PC-9 (cell line): ENCODE data around the gene BBX. TPM values are rescaled to one million over a fixed set of nuclear protein-coding genes. Genes with fewer than 3 reads are reported as not detected.

Experiments used
- BruUV-seq: library from RNA; stranded (reverse); fragments of 400-500 nt; replicated peaks from 2 replicates; lab custom pipeline; 2021; lab: Mats Ljungman, UMichigan
- CTCF ChIA-PET: fragments of 300-600 bp; sonication (Branson Sonifier 250); formaldehyde crosslinking; loops from one replicate; lab custom pipeline; 2022; ENCODE audit warnings: antibody characterized with exemption; lab: Charles Lee
- POLR2A ChIA-PET: fragments of 300-600 bp; sonication (Branson Sonifier 250); formaldehyde crosslinking; loops from one replicate; lab custom pipeline; 2022; ENCODE audit warnings: antibody characterized with exemption; ENCODE audit not compliant: unreplicated experiment; lab: Charles Lee
- DNase-seq, 2 experiments: peaks; one replicate each; pipeline versions ENCODE4 v3.0.0 to v3.0.0-alpha.2; 2015 to 2022; ENCODE audit warnings: mixed read lengths in 1 of 2
- H2AFZ ChIP-seq: fragments of 200-600 bp; sonication (generic); 2 replicates; pipeline ENCODE4 v1.8.1; 2017; ENCODE audit warnings: antibody characterized with exemption
- H3F3A ChIP-seq: fragments of 200-600 bp; sonication (generic); 2 replicates; pipeline ENCODE4 v1.8.1; 2017; ENCODE audit warnings: antibody characterized with exemption, mild to moderate bottlenecking, low read depth; ENCODE audit not compliant: insufficient read depth
- H3K27ac ChIP-seq: fragments of 200-600 bp; sonication (generic); 2 replicates; pipeline ENCODE4 v1.6.1; 2016; ENCODE audit warnings: mixed run types
- H3K27me3 ChIP-seq: fragments of 200-600 bp; sonication (generic); 2 replicates; pipeline ENCODE4 v1.6.1; 2016; ENCODE audit warnings: low read depth, mixed run types; ENCODE audit not compliant: insufficient read depth
- H3K36me3 ChIP-seq: fragments of 200-600 bp; sonication (generic); 2 replicates; pipeline ENCODE4 v1.6.1; 2016; ENCODE audit warnings: low read depth, mixed run types
- H3K4me1 ChIP-seq: fragments of 200-600 bp; sonication (generic); replicated peaks from 2 replicates; pipeline ENCODE4 v1.6.1; 2016; ENCODE audit warnings: mixed run types; ENCODE audit not compliant: insufficient read depth
- H3K4me2 ChIP-seq: fragments of 200-600 bp; sonication (generic); 2 replicates; pipeline ENCODE4 v1.6.1; 2017; ENCODE audit warnings: mixed run types
- H3K4me3 ChIP-seq: fragments of 200-600 bp; sonication (generic); 2 replicates; pipeline ENCODE4 v1.6.1; 2016; ENCODE audit warnings: mixed run types
- H3K79me2 ChIP-seq: fragments of 200-600 bp; sonication (generic); 2 replicates; pipeline ENCODE4 v1.6.1; 2017; ENCODE audit warnings: low read depth, mixed run types
- H3K9me2 ChIP-seq: fragments of 200-600 bp; sonication (generic); 2 replicates; pipeline ENCODE4 v1.8.1; 2017; ENCODE audit warnings: mild to moderate bottlenecking; ENCODE audit not compliant: insufficient read depth
- H3K9me3 ChIP-seq: fragments of 200-600 bp; sonication (generic); 2 replicates; pipeline ENCODE4 v1.8.1; 2016; ENCODE audit warnings: low read depth; ENCODE audit not compliant: insufficient read depth
- H4K20me1 ChIP-seq: fragments of 200-600 bp; sonication (generic); 2 replicates; pipeline ENCODE4 v1.8.1; 2017; ENCODE audit not compliant: insufficient read depth
- EZH2 ChIP-seq: fragments of 200-600 bp; sonication (generic); IDR thresholded peaks from 2 replicates; pipeline ENCODE4 v1.8.0; 2017; ENCODE audit warnings: antibody characterized with exemption, low read depth
- intact Hi-C: fragments of 100-400 bp; cut with micrococcal nuclease; formaldehyde crosslinking; loops from one replicate; pipeline ENCODE4 v1.10.0; 2022; ENCODE audit not compliant: unreplicated experiment
- total RNA-seq: library from RNA; stranded (reverse); gene quantifications from 2 replicates; pipeline ENCODE4 v1.2.3, GENCODE V29; 2021
- TF ChIP-seq, protein P1 (sequence below): fragments of 200-600 bp; sonication (generic); conservative IDR thresholded peaks from 2 replicates; pipeline ENCODE4 v1.6.1; 2017; ENCODE audit warnings: mixed run types, antibody characterized with exemption, mild to moderate bottlenecking, moderate library complexity

BBX gene
- total RNA-seq, 1 experiment from 2014 or later, result 91.7 TPM

DNA sequence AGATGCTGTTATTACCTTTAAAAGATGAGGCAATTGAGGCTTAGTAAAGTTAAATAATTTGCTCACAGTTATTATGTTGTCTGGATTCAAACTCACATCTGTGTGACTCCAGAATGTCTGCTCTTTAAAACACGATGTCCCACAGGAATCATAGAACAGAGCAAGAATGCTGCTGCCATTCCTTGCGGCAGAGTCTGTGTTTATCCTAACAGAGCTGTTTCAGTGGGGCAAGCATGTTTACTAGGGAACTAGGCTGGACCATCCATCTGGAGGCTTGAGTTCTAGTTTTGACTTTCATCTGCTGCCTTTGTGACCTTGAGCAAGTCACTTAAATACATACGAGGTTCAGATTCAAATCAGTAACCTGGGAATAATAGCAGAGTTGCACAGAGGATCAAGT, 72.1 kb downstream of the BBX start:
- Histone ChIP-seq H3K4me2 (no peak overlapping the region), H2AFZ (no peak overlapping the region), H3K9me2 (no peaks in the 10 kb centered on the region), H3K36me3 (no peaks in the 10 kb centered on the region), H3K79me2 (no peaks in the 10 kb centered on the region), H4K20me1 (no peaks in the 10 kb centered on the region; the same call in 1 of the 2 replicates), H3K9me3 (no peaks in the 10 kb centered on the region), H3F3A (no peaks in the 10 kb centered on the region), H3K27ac (no peak overlapping the region), H3K4me1 (no peaks in the 10 kb centered on the region), H3K4me3 (no peak overlapping the region), H3K27me3 (no peaks in the 10 kb centered on the region)
- POLR2A ChIA-PET, result no interaction called here
- BruUV-seq, result no TSS peak
- TF ChIP-seq, protein P1, sequence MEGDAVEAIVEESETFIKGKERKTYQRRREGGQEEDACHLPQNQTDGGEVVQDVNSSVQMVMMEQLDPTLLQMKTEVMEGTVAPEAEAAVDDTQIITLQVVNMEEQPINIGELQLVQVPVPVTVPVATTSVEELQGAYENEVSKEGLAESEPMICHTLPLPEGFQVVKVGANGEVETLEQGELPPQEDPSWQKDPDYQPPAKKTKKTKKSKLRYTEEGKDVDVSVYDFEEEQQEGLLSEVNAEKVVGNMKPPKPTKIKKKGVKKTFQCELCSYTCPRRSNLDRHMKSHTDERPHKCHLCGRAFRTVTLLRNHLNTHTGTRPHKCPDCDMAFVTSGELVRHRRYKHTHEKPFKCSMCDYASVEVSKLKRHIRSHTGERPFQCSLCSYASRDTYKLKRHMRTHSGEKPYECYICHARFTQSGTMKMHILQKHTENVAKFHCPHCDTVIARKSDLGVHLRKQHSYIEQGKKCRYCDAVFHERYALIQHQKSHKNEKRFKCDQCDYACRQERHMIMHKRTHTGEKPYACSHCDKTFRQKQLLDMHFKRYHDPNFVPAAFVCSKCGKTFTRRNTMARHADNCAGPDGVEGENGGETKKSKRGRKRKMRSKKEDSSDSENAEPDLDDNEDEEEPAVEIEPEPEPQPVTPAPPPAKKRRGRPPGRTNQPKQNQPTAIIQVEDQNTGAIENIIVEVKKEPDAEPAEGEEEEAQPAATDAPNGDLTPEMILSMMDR, result no peak
- no peak for TF ChIP-seq EZH2
- intact Hi-C loops, result no loop called here
- no peak for DNase-seq
- CTCF ChIA-PET, result no interaction called here

DNA sequence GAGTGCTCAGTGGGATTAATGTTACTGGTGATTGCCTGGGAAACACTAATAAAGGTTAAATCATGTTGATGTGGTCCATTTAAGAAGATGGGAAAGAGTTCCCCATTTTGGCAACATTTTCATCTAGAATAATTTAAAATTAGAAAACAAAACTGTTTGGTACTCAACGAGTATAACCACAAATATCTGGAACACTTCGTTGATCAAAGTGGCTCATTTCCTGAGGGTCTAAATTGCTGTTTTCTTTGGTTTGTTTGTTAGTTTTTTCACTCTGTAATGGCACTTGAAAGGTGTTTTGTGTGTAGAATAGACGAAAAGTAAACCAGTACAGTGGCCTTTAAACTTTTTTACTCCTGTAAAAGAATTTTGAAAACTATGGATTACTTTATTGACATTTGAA, 73.9 kb downstream of the BBX start:
- no peaks in the 10 kb centered on the region for H3K36me3 ChIP-seq
- no peak overlapping the region for H3K27ac ChIP-seq
- no peaks in the 10 kb centered on the region for H3K4me1 ChIP-seq
- H3F3A ChIP-seq, result no peaks in the 10 kb centered on the region
- H4K20me1 ChIP-seq, result no peaks in the 10 kb centered on the region; the same call in 1 of the 2 replicates
- DNase-seq, result no peak
- H3K4me3 ChIP-seq, result no peak overlapping the region
- no peak overlapping the region for H2AFZ ChIP-seq
- BruUV-seq, result no TSS peak
- no peaks in the 10 kb centered on the region for H3K79me2 ChIP-seq
- intact Hi-C loops, result no loop called here
- H3K9me2 ChIP-seq, result no peaks in the 10 kb centered on the region
- H3K4me2 ChIP-seq, result no peak overlapping the region
- no peaks in the 10 kb centered on the region for H3K9me3 ChIP-seq
- CTCF ChIA-PET, result no interaction called here
- no peaks in the 10 kb centered on the region for H3K27me3 ChIP-seq
- POLR2A ChIA-PET, result no interaction called here
- no peak for TF ChIP-seq EZH2
- TF ChIP-seq, protein P1, result no peak

DNA sequence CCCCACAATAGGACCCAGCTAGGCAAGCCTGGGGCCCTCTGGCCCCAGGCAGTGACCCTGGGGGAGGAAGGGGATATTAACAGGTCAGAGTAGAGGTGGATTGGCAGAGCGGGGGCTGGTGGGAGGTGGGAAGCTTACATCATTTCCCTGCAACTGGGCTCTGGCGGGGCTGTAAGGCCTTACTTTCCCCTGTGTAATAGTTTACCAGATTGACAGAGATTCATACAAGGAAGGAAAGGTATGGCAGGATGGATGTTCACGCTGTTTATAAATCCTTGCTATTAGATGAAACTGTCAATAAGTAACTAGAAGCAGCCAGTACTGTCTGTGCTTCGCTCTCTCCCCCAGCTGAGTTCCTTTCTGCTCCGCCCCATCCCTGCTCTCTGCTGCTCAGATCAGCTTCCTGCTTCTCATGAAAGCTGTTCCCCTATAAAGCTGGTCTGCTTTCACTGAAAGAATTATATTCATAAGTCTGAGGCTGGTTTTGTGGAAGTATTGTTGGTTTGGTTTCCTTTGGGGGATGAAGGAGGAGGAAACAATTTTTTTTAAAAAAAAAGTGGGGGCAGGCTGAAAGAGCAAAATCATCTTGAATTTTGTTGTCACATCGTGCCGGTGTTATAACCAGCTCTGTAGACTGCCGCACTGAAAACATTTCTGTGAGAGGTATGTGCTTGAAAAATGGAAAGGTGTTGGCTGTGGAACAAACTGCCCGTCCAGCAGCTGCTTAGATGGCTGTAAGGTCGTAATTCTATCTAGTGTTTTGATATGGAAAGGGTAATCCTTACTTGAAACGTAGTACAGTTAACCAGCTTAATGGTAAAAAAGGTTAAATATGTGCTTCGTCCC, 76.4 kb downstream of the BBX start:
- no peak for DNase-seq
- Histone ChIP-seq H3K9me3 (no peaks in the 10 kb centered on the region), H3K9me2 (no peaks in the 10 kb centered on the region), H3F3A (no peaks in the 10 kb centered on the region), H3K27ac (no peak overlapping the region), H3K27me3 (no peaks in the 10 kb centered on the region), H3K4me1 (no peaks in the 10 kb centered on the region), H3K79me2 (no peaks in the 10 kb centered on the region), H2AFZ (no peak overlapping the region), H4K20me1 (no peaks in the 10 kb centered on the region; the same call in 1 of the 2 replicates), H3K4me2 (no peak overlapping the region), H3K36me3 (no peaks in the 10 kb centered on the region), H3K4me3 (no peak overlapping the region)
- no TSS peak for BruUV-seq
- intact Hi-C loops, result no loop called here
- CTCF ChIA-PET, result no interaction called here
- POLR2A ChIA-PET, result interaction anchor here (0.6 kb wide), 2 partner anchors 74 to 602 kb away, joined by 4 read pairs; no protein-coding TSS in a partner anchor
- TF ChIP-seq, protein P1, result no peak
- TF ChIP-seq EZH2, result no peak
